ENCODE measurements around the gene HERPUD1. TPM values are rescaled to one million over a fixed set of nuclear protein-coding genes. Genes with fewer than 3 reads are reported as not detected.

HERPUD1 gene
- polyA plus RNA-seq, 5 donors, result 95.7 to 124 (median 104) TPM

Other genes with a start within 250 kb of the HERPUD1 start
- 10 to 100 TPM; 13.6 to 17.7 (median 16.4) TPM for gene MT1X, start 249.7 kb upstream of the HERPUD1 start, polyA plus RNA-seq (ENCODE audit: insufficient read depth in 1 of 5, insufficient read length in 5 of 5, low replicate concordance in 1 of 5)
- 10 to 100 TPM; 60.7 to 67.2 (median 63.6) TPM for gene NUP93, start 202.0 kb upstream of the HERPUD1 start, polyA plus RNA-seq (ENCODE audit: insufficient read depth in 1 of 5, insufficient read length in 5 of 5, low replicate concordance in 1 of 5)
- under 1 TPM; 0.05 to 0.34 (median 0.08) TPM for gene SLC12A3, start 66.9 kb upstream of the HERPUD1 start, polyA plus RNA-seq (ENCODE audit: insufficient read depth in 1 of 5, insufficient read length in 5 of 5, low replicate concordance in 1 of 5)
- 10 to 100 TPM; 11.3 to 14.7 (median 12.6) TPM for gene CETP, start 29.8 kb downstream of the HERPUD1 start, polyA plus RNA-seq (ENCODE audit: insufficient read depth in 1 of 5, insufficient read length in 5 of 5, low replicate concordance in 1 of 5)
- gene NLRC5, start 57.4 kb downstream of the HERPUD1 start, polyA plus RNA-seq (ENCODE audit: insufficient read depth in 1 of 5, insufficient read length in 5 of 5, low replicate concordance in 1 of 5), result 10 to 100 TPM in 4 of 5 donors, 1 to 10 TPM in 1; 8.2 to 13.9 (median 10.7) TPM
- gene CPNE2, start 160.4 kb downstream of the HERPUD1 start, polyA plus RNA-seq (ENCODE audit: insufficient read depth in 1 of 5, insufficient read length in 5 of 5, low replicate concordance in 1 of 5), result 10 to 100 TPM; 57.6 to 78.2 (median 70.1) TPM

Measured in right lung (tissue), 5 donors.